Uterus (tissue), 4 donors: Measurements from ENCODE around the gene DCST1. TPM values are rescaled to one million over a fixed set of nuclear protein-coding genes. Genes with fewer than 3 reads are reported as not detected.

ENCODE experiments used
- DNase-seq, 2 donors: peaks; one replicate each; pipeline ENCODE4 v3.0.0-alpha.2; 2019 to 2020
- H3K27ac ChIP-seq, 2 donors: fragments of 200-600 bp; sonication (generic); 1 replicate in 1 of 2; 2 replicates in 1 of 2; pipeline ENCODE4 v1.5.1; 2016 to 2018
- H3K27me3 ChIP-seq, 2 donors: fragments of 200-600 bp; sonication (generic); one replicate each; pipeline ENCODE4 v1.5.1; 2018 to 2019; ENCODE audit warnings: control low read depth in 1 of 2
- H3K36me3 ChIP-seq, 2 donors: fragments of 200-600 bp; sonication (generic); one replicate each; pipeline ENCODE4 v1.5.1; 2019; ENCODE audit warnings: control low read depth in 1 of 2
- H3K4me1 ChIP-seq, 2 donors: fragments of 200-600 bp; sonication (generic); one replicate each; pipeline ENCODE4 v1.5.1; 2018 to 2019; ENCODE audit warnings: control low read depth in 1 of 2
- H3K4me3 ChIP-seq, 2 donors: fragments of 200-600 bp; sonication (generic); 1 replicate in 1 of 2; 2 replicates in 1 of 2; pipeline ENCODE4 v1.5.1; 2018 to 2019; ENCODE audit warnings: mild to moderate bottlenecking in 1 of 2
- H3K9me3 ChIP-seq, 2 donors: fragments of 200-600 bp; sonication (generic); one replicate each; pipeline ENCODE4 v1.5.1; 2019; ENCODE audit warnings: control low read depth in 1 of 2
- CTCF ChIP-seq, 4 experiments: fragments of 200-600 bp in 2 of 4; fragments of 450-650 bp in 2 of 4; sonication (generic) in 2 of 4; IDR thresholded peaks; one replicate each; pipeline ENCODE4 v1.5.1; 2016 to 2019; ENCODE audit warnings: antibody characterized with exemption in 4 of 4, mild to moderate bottlenecking in 2 of 4, moderate library complexity in 1 of 4
- POLR2A ChIP-seq, 2 donors: fragments of 450-650 bp; IDR thresholded peaks; one replicate each; pipeline ENCODE4 v1.6.1; 2016; ENCODE audit warnings: antibody characterized with exemption in 2 of 2, mild to moderate bottlenecking in 1 of 2, moderate library complexity in 1 of 2
- intact Hi-C: fragments of 100-400 bp; cut with DNase I; formaldehyde crosslinking; loops from one replicate; pipeline ENCODE4 v1.15.1; 2023; ENCODE audit warnings: low total_unique reads
- total RNA-seq, 4 donors: library from RNA; depleted of rRNA in 3 of 4; stranded (reverse); fragments of >200 nt in 3 of 4; gene quantifications; one replicate each; pipeline versions ENCODE4 v1.1.0 to v1.2.4, GENCODE V29; 2014 to 2023
- donor health status: DM: yes; HTN: yes; CAD: no.

The DCST1 gene
- total RNA-seq, 4 donors from 2014 or later: 1.1 to 3.5 TPM; not detected in 2

DNA sequence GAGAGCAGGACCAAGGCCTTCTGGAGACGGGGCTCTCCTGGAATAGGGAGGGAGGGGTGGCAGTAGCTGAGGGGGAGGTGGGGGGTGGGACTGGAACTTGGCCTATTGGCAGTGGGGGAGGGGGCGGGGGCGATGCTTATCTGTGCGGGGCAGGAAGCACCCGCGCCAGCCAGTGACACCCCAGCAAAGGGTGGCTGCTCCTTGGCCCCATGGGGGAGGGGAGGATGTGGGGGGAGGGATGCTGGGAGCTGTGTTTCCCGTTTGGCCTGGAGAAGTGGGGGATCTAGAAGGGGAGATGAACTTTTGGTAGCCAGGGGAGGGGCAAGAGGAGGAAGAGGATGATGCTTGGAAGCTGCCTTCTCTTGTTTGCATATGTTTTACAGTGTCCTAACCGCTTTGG lies 20.0 kb upstream of the DCST1 start:
- H3K4me3 ChIP-seq: no peak overlapping the region
- no peaks in the 10 kb centered on the region for H3K36me3 ChIP-seq
- intact Hi-C loops: loop anchor here (5.0 kb wide), 1 partner anchor 51 kb away; the partner anchor contains the start of gene PYGO2
- no peak for TF ChIP-seq CTCF (IDR thresholded peaks at IDR 0.05)
- H3K27ac ChIP-seq: no peak overlapping the region
- H3K27me3 ChIP-seq: no peaks in the 10 kb centered on the region
- no peaks in the 10 kb centered on the region for H3K9me3 ChIP-seq
- DNase-seq: no peak
- H3K4me1 ChIP-seq: peaks cover 0 to 19% of the 10 kb centered on the region in 2 donors

- Histone ChIP-seq H3K4me1 (peaks cover 0 to 19% of the 10 kb centered on the region in 2 donors), H3K9me3 (no peaks in the 10 kb centered on the region), H3K4me3 (no peak overlapping the region), H3K27me3 (no peaks in the 10 kb centered on the region), H3K36me3 (no peaks in the 10 kb centered on the region), H3K27ac (no peak overlapping the region)
- intact Hi-C loops: loop anchor here (5.0 kb wide), 1 partner anchor 53 kb away; the partner anchor contains the start of gene PYGO2
- DNase-seq: no peak
- no peak for TF ChIP-seq CTCF (IDR thresholded peaks at IDR 0.05)
- no peak for TF ChIP-seq POLR2A (IDR thresholded peaks at IDR 0.05)
Measured at GRCh38 chr1:155014709-155015508, 18.7 kb upstream of the DCST1 start.

DNA sequence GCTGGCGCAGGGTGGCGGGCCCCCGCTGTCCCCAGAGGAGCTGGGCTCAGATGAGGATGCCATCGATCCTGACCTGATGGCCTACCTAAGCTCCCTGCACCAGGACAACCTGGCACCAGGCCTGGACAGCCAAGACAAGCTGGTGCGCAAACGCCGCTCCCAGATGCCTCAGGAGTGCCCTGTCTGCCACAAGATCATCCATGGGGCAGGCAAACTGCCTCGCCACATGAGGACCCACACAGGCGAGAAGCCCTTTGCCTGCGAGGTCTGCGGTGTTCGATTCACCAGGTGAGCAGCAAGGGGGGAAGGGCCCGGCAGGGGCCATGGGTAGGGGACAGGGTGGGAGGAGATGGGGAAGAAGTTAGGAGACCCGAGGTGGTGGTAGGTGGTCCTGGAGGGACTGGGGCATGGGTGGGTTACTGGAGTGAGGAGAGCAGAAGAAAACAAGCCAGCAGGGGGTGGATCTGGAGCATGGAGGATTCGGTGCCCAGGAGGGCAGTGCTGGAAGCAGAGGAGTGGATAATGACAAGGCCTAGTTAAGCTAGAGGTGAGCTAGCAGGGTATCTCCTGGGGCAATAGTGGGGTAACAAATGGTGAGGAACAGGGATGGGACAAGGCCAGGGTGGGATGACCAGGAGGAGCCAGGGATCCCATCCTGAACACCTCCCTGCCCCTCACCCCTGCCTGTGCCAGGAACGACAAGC lies 17.9 kb upstream of the DCST1 start:
- peaks cover 0 to 19% of the 10 kb centered on the region in 2 donors for H3K4me1 ChIP-seq
- peak overlapping the region in 1 of 2 donors; percentile 94 for H3K27ac ChIP-seq
- H3K4me3 ChIP-seq: no peak overlapping the region
- no peaks in the 10 kb centered on the region for H3K27me3 ChIP-seq
- H3K36me3 ChIP-seq: no peaks in the 10 kb centered on the region
- no peak for TF ChIP-seq CTCF (IDR thresholded peaks at IDR 0.05)
- no peak for TF ChIP-seq POLR2A (IDR thresholded peaks at IDR 0.05)
- H3K9me3 ChIP-seq: no peaks in the 10 kb centered on the region
- intact Hi-C loops: no loop called here
- no peak for DNase-seq

DNA sequence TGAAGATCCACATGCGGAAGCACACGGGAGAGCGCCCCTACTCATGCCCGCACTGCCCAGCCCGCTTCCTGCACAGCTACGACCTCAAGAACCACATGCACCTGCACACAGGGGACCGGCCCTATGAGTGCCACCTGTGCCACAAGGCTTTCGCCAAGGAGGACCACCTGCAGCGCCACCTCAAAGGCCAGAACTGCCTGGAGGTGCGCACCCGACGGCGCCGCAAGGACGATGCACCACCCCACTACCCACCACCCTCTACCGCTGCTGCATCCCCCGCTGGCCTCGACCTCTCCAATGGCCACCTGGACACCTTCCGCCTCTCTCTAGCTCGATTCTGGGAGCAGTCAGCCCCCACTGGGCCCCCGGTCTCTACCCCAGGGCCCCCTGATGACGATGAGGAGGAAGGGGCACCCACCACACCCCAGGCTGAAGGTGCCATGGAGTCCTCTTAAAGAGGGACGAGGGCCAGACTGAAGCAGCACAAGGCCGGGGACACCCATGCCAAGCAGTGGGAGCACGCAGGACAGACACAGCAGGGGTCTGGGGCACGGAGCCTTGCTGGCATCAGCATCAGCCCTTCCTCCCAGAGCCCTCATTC lies 17.3 kb upstream of the DCST1 start:
- Histone ChIP-seq H3K27me3 (no peaks in the 10 kb centered on the region), H3K36me3 (no peaks in the 10 kb centered on the region), H3K9me3 (no peaks in the 10 kb centered on the region), H3K4me3 (no peak overlapping the region), H3K4me1 (peaks cover 0 to 19% of the 10 kb centered on the region in 2 donors), H3K27ac (peak overlapping the region; percentile 89 to 94)
- TF ChIP-seq CTCF (IDR thresholded peaks at IDR 0.05) (no peak), POLR2A (IDR thresholded peaks at IDR 0.05) (no peak)
- intact Hi-C loops: no loop called here
- DNase-seq: no peak
